HepG2 (cell line): ENCODE measurements around the gene PIANP. TPM values are rescaled to one million over a fixed set of nuclear protein-coding genes. Genes with fewer than 3 reads are reported as not detected.
A peak's percentile ranks its signal among the peaks of the same experiment; 100 is the strongest.

ENCODE experiments used
- ARNT2 ChIP-seq: sonication (generic); formaldehyde crosslinking; IDR thresholded peaks from 2 replicates; pipeline ENCODE4 v1.8.0; 2022; ENCODE audit warnings: mild to moderate bottlenecking, low read depth, missing genetic modification reagents, moderate library complexity
- CBX5 ChIP-seq: sonication (generic); formaldehyde crosslinking; IDR thresholded peaks from 2 replicates; pipeline ENCODE4 v1.4.0; 2020; ENCODE audit warnings: missing genetic modification reagents, borderline replicate concordance
- CCAR2 ChIP-seq: fragments of 200-400 bp; formaldehyde crosslinking; optimal IDR thresholded peaks from 2 replicates; pipeline ENCODE3; 2018; ENCODE audit warnings: low read depth, mild to moderate bottlenecking, low read length, moderate library complexity
- FIP1L1 ChIP-seq: fragments of 200-400 bp; formaldehyde crosslinking; IDR thresholded peaks from 2 replicates; pipeline ENCODE4 v1.6.1; 2018; ENCODE audit warnings: low read depth, mild to moderate bottlenecking, low read length, moderate library complexity, borderline replicate concordance; ENCODE audit not compliant: insufficient read depth
- FOXJ3 ChIP-seq: sonication (generic); formaldehyde crosslinking; IDR thresholded peaks from 2 replicates; pipeline ENCODE4 v1.4.0; 2020; ENCODE audit warnings: missing genetic modification reagents, mild to moderate bottlenecking, borderline replicate concordance
- GATAD1 ChIP-seq: IDR thresholded peaks from 2 replicates; pipeline ENCODE4 v1.6.1; 2016; ENCODE audit warnings: missing genetic modification reagents, missing compliant biosample characterization
- PAWR ChIP-seq: sonication (generic); formaldehyde crosslinking; IDR thresholded peaks from 2 replicates; pipeline ENCODE4 v1.4.0; 2020; ENCODE audit warnings: missing genetic modification reagents, mild to moderate bottlenecking, borderline replicate concordance
- REPIN1 ChIP-seq: sonication (generic); formaldehyde crosslinking; IDR thresholded peaks from 2 replicates; pipeline ENCODE4 v1.8.0; 2022; ENCODE audit warnings: missing genetic modification reagents, low read depth, mild to moderate bottlenecking, borderline replicate concordance
- RXRA ChIP-seq: sonication (generic); formaldehyde crosslinking; IDR thresholded peaks from 2 replicates; pipeline ENCODE4 v1.5.1; 2020; ENCODE audit warnings: missing genetic modification reagents
- SIX1 ChIP-seq: sonication (generic); formaldehyde crosslinking; IDR thresholded peaks from 2 replicates; pipeline ENCODE4 v1.4.0; 2020; ENCODE audit warnings: missing genetic modification reagents, borderline replicate concordance
- SP4 ChIP-seq: sonication (generic); formaldehyde crosslinking; IDR thresholded peaks from 2 replicates; pipeline ENCODE4 v1.8.1; 2023; ENCODE audit warnings: mild to moderate bottlenecking, missing genetic modification reagents
- ZNF616 ChIP-seq: sonication (generic); formaldehyde crosslinking; IDR thresholded peaks from 2 replicates; pipeline ENCODE4 v1.5.0; 2020; ENCODE audit warnings: low read depth, mild to moderate bottlenecking, missing genetic modification reagents
- ZSCAN9 ChIP-seq: IDR thresholded peaks from 2 replicates; pipeline ENCODE4 v1.6.1; 2016; ENCODE audit warnings: borderline replicate concordance
- polyA plus RNA-seq, 8 experiments: library from polyadenylated mRNA; depleted of rRNA in 3 of 8; stranded (reverse) in 7 of 8; unstranded in 1 of 8; fragments of >200 nt; fragmentation: Illumina TruSeq in 4 of 8; extraction: Trizol in 4 of 8; gene quantifications; 2 replicates each; pipeline versions ENCODE4 v1.2.1 to v1.2.3, GENCODE V29; 2011 to 2016; ENCODE audit warnings: low read depth in 4 of 8, missing spikeins in 1 of 8, mixed read lengths in 1 of 8; ENCODE audit not compliant: insufficient read depth in 1 of 8
- total RNA-seq, 5 experiments: library from RNA; depleted of rRNA; stranded (reverse); fragments of >200 nt; fragmentation: Illumina TruSeq; extraction: Trizol; gene quantifications; 2 replicates each; pipeline ENCODE4 v1.2.3, GENCODE V29; 2016; ENCODE audit warnings: low read depth in 1 of 5
- TF ChIP-seq, protein P1 (sequence below): sonication (generic); formaldehyde crosslinking; IDR thresholded peaks from 2 replicates; pipeline ENCODE4 v1.4.0; 2020; ENCODE audit warnings: missing genetic modification reagents
- TF ChIP-seq, protein P2 (sequence below): IDR thresholded peaks from 2 replicates; pipeline ENCODE4 v1.6.1; 2016; ENCODE audit warnings: missing compliant biosample characterization, missing genetic modification reagents, borderline replicate concordance
- TF ChIP-seq, protein P3 (sequence below): sonication (generic); formaldehyde crosslinking; IDR thresholded peaks from 2 replicates; pipeline ENCODE4 v1.5.1; 2020; ENCODE audit warnings: missing genetic modification reagents, mild to moderate bottlenecking, borderline replicate concordance
- TF ChIP-seq, protein P4 (sequence below): sonication (generic); formaldehyde crosslinking; conservative IDR thresholded peaks from 2 replicates; pipeline ENCODE4 v1.8.0; 2022; ENCODE audit warnings: missing genetic modification reagents

PIANP gene
- total and polyA plus RNA-seq, 2 of the 13 experiments (the other 11 are each of a cell fraction or from before 2014, with no cell fraction given), result not detected

DNA sequence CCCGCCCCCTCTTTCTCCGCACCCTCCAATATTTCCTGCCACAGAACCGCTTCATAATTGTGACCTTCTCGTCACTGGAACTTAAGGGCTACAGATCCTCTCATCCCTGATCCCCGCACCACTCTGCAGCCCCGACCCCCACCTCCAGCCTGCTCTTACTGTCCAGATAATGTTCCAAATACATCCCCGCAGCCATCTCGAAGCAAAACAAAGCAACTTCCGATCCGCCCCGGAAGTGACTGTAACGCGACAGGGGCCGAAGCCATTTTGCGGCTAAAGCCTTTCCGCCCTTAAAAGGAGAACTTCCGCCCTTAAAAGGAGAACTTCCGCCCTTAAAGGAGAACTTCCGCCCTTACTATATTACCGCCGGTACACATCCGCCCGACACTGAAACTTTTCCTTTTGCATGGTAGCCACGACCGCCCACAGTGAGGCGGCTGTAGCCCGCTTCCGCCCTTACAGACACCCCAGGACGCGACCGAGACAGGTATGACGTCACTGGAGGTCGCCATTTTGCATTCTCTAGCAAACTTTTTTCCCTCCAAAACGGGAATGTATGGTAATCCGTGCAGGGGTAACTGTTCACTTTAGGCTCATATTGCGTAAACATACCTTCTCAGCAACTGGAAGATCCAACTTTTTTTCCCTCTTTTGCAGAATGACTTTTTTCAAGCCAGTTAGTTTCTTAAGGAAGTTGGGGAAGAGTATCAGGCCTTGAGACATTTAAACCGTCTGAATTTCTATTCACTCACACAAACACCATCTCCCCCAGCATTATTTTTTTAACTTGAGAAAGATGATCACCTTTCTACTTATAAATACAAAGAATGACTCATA is 37.5 kb downstream of the PIANP start, which contains the start of gene ING4 (continued):
- TF ChIP-seq, protein P1, sequence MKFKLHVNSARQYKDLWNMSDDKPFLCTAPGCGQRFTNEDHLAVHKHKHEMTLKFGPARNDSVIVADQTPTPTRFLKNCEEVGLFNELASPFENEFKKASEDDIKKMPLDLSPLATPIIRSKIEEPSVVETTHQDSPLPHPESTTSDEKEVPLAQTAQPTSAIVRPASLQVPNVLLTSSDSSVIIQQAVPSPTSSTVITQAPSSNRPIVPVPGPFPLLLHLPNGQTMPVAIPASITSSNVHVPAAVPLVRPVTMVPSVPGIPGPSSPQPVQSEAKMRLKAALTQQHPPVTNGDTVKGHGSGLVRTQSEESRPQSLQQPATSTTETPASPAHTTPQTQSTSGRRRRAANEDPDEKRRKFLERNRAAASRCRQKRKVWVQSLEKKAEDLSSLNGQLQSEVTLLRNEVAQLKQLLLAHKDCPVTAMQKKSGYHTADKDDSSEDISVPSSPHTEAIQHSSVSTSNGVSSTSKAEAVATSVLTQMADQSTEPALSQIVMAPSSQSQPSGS (CRISPR knock-in tag), result peak; percentile 99
- TF ChIP-seq ZSCAN9, result no peak
- TF ChIP-seq SP4 (CRISPR knock-in tag), result peak; percentile 93
- TF ChIP-seq FOXJ3 (CRISPR knock-in tag), result peak; percentile 37; the same call in 1 of the 2 replicates
- 0 out of 2 replicates have a peak, but pooled peaks have one; percentile 45 for TF ChIP-seq RXRA (CRISPR knock-in tag)
- TF ChIP-seq SIX1 (CRISPR knock-in tag), result peak; percentile 52; the same call in 1 of the 2 replicates
- TF ChIP-seq REPIN1 (CRISPR knock-in tag), result peak; percentile 42; the same call in 1 of the 2 replicates
- TF ChIP-seq GATAD1 (CRISPR knock-in tag), result peak; percentile 95
- TF ChIP-seq, protein P2, sequence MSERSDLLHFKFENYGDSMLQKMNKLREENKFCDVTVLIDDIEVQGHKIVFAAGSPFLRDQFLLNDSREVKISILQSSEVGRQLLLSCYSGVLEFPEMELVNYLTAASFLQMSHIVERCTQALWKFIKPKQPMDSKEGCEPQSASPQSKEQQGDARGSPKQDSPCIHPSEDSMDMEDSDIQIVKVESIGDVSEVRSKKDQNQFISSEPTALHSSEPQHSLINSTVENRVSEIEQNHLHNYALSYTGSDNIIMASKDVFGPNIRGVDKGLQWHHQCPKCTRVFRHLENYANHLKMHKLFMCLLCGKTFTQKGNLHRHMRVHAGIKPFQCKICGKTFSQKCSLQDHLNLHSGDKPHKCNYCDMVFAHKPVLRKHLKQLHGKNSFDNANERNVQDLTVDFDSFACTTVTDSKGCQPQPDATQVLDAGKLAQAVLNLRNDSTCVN (CRISPR knock-in tag), result no peak
- TF ChIP-seq, protein P3, sequence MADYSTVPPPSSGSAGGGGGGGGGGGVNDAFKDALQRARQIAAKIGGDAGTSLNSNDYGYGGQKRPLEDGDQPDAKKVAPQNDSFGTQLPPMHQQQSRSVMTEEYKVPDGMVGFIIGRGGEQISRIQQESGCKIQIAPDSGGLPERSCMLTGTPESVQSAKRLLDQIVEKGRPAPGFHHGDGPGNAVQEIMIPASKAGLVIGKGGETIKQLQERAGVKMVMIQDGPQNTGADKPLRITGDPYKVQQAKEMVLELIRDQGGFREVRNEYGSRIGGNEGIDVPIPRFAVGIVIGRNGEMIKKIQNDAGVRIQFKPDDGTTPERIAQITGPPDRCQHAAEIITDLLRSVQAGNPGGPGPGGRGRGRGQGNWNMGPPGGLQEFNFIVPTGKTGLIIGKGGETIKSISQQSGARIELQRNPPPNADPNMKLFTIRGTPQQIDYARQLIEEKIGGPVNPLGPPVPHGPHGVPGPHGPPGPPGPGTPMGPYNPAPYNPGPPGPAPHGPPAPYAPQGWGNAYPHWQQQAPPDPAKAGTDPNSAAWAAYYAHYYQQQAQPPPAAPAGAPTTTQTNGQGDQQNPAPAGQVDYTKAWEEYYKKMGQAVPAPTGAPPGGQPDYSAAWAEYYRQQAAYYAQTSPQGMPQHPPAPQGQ (CRISPR knock-in tag), result no peak
- TF ChIP-seq CBX5 (CRISPR knock-in tag), result no peak; the same call in 1 of the 2 replicates
- TF ChIP-seq, protein P4, sequence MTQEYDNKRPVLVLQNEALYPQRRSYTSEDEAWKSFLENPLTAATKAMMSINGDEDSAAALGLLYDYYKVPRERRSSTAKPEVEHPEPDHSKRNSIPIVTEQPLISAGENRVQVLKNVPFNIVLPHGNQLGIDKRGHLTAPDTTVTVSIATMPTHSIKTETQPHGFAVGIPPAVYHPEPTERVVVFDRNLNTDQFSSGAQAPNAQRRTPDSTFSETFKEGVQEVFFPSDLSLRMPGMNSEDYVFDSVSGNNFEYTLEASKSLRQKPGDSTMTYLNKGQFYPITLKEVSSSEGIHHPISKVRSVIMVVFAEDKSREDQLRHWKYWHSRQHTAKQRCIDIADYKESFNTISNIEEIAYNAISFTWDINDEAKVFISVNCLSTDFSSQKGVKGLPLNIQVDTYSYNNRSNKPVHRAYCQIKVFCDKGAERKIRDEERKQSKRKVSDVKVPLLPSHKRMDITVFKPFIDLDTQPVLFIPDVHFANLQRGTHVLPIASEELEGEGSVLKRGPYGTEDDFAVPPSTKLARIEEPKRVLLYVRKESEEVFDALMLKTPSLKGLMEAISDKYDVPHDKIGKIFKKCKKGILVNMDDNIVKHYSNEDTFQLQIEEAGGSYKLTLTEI (CRISPR knock-in tag), result no peak
- no peak for TF ChIP-seq CCAR2
- no peak for TF ChIP-seq PAWR (CRISPR knock-in tag)
- no peak for TF ChIP-seq ARNT2 (CRISPR knock-in tag)
- TF ChIP-seq FIP1L1, result no peak
- no peak for TF ChIP-seq ZNF616 (CRISPR knock-in tag)
